ENCODE measurements around the gene SMNDC1. TPM values are rescaled to one million over a fixed set of nuclear protein-coding genes. Genes with fewer than 3 reads are reported as not detected.

SMNDC1 gene
- 10 to 100 TPM; 15.8 to 24.6 (median 18.2) TPM for total RNA-seq

DNA sequence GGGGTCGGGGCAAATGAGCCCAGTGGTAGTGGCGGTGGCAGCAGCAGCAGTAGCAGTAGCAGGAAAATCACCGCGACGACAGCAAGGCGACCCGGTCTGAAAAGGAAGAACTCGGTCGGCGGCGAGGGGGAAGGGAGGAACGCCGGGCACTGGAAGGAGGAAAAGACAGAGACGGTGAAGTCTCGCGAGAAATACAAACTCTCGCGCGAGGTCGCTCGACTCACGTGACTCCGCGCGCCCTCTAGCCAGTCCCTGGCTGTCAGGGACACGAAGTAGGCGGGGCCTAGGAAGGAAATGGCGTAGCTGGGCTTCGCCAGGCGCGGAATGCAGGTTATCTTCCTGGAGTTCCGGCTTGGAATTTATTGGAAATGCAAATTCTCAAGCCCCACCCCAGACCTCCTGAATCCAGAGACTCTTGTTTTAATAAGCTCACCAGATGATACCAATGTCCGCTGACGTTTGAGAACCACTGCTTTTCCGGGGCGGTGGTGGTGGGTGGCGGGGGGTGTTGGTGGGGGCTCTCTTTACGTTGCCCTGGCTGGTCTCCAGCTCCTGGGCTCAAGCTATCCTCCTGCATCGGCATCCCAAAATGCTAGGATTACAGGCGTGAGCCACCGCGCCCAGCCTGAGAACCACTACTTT lies at the start of gene SMNDC1:
TSS of gene SMNDC1 (minus strand) at position 141 of the 642 bp plus-strand sequence. CDS start 1,333 bp downstream, outside the sequence.
- TF ChIP-seq, protein P1, sequence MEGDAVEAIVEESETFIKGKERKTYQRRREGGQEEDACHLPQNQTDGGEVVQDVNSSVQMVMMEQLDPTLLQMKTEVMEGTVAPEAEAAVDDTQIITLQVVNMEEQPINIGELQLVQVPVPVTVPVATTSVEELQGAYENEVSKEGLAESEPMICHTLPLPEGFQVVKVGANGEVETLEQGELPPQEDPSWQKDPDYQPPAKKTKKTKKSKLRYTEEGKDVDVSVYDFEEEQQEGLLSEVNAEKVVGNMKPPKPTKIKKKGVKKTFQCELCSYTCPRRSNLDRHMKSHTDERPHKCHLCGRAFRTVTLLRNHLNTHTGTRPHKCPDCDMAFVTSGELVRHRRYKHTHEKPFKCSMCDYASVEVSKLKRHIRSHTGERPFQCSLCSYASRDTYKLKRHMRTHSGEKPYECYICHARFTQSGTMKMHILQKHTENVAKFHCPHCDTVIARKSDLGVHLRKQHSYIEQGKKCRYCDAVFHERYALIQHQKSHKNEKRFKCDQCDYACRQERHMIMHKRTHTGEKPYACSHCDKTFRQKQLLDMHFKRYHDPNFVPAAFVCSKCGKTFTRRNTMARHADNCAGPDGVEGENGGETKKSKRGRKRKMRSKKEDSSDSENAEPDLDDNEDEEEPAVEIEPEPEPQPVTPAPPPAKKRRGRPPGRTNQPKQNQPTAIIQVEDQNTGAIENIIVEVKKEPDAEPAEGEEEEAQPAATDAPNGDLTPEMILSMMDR (IDR thresholded peaks at IDR 0.05; ENCODE audit: low read depth): no peak

DNA sequence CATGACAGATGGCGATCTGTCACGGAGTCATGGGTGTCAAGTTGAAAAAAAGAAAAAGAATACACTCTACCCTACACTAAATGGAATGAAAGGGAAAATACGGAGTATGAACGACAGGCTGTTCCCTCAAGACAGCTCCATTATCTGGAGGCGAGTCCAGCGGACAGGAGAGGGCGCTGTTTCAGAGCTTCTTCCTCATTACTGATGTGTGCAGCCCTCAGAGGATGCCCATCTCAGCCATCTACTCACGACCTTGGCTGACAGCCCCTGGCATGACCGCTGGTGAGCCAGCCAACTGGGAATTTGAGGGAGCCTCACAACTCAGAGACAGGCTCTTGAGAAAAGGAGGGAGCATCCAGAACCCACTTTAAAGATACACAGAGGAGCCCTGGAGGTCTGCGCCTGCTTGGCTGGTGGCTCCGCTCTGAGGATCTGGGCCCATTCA lies 49.6 kb upstream of the SMNDC1 start:
- TF ChIP-seq, protein P1 (IDR thresholded peaks at IDR 0.05; ENCODE audit: low read depth): no peak

DNA sequence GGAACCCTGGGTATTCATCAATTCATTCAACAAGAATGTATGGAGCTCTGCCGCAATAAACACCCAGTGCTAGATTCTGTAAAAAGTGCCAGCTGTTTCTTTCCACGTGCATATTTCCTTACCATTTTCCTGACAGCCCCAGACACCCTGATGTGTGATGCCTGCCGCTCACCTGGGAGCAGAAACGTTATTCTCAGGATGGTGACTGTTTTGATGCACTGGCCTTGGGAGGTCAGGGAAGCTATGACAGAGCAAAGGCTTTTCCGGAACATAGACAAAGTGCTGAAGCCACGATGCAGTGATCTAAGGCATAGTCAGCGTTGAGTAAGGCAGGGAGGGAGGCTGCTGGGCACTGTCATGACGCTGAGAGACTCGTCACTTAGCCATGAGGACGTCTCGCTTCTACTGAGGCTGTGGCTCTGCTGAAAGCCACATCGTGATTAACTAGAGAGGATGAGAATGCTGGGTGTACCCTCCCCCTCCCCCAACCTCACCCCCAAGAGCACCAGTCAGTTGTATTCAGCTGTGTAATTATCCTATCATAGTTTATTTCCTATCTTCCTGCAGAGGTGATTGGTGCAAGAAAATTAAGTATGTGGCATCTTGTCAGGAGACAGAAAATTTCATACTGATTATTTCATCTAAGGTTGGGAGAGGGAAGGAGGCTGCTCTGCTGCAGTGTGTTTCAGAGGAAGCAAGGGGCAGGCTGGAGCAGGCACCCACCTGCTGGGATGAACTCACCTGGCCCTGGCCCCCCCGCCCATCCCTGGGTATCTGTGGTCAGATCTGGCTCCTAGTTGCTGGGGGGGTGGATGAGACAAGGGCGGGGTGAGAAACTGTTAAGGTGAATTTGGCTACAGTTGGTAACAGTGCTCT lies 48.8 kb upstream of the SMNDC1 start:
- TF ChIP-seq, protein P1 (IDR thresholded peaks at IDR 0.05; ENCODE audit: low read depth): no peak

DNA sequence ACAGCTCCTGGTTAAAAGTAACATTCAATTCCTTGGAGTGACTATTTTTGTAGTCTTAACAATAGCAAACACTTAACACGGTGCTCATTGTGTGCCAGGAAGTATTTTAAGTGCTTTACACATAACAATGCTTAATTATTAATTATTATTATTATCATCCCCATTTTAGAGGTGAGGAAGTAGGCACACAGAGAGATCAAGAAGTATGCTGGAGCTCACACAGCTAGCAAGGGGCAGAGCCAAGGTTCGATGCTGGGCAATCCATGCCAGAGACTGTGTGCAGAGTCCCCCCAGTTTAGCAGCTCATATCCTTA lies 48.2 kb upstream of the SMNDC1 start:
- TF ChIP-seq, protein P1 (IDR thresholded peaks at IDR 0.05; ENCODE audit: low read depth): no peak

DNA sequence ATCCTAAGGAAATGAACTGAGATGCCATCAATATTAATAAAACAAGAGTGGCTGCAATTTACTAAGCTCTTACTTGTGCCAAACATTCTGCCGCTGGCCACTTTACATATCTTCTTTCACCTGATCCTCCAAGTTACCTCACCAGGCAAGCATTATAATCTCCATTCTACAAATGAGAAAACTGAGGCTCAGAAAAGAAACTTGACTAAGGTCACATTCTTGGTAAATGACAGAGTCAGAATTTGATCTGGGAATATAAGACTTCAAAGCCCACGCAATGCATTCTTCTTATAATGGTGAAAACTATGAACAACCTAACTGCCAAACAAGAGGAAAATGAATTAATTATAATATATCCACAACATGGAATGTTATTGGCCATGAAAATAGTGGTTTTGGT lies 46.1 kb upstream of the SMNDC1 start:
- TF ChIP-seq, protein P1 (IDR thresholded peaks at IDR 0.05; ENCODE audit: low read depth): no peak

DNA sequence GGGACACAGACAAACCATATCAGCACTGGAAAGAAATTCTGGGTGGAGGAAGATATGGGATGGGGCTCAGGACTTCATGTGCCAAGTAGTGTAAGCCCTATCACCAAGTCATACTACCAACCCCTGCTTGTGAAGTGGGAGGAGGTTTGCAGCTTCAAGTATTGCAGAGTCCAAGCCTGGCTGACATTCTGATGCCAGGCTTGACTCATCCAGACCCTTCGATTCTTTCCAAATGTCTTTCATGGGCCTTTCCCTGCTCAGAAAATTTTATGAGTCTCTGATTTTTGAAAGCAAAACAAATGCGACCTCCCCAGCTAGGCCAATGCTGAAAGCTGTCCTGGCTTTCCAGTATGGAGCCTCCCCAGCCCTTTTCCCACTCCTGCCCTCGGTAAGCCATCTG lies 45.1 kb upstream of the SMNDC1 start:
- TF ChIP-seq, protein P1 (IDR thresholded peaks at IDR 0.05; ENCODE audit: low read depth): no peak

DNA sequence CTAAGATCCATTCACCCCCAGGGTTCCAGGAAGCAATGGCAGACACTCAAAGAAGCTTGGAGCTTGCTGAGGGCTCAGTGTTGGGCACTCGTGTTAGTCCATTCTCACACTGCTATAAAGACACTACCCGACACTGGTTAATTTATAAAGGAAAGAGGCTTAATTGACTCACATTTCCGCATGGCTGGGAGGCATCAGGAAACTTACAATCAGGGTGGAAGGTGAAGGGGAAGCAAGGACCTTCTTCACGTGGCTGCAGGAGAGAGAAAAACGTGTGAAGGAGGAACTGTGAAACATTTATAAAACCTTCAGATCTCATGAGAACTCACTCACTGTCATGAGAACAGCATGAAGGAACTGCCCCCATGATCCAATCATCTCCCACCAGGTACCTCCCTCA lies 44.7 kb upstream of the SMNDC1 start:
- TF ChIP-seq, protein P1 (IDR thresholded peaks at IDR 0.05; ENCODE audit: low read depth): no peak

Data from subcutaneous adipose tissue (tissue), 4 donors.